ENCODE data around the gene SLC22A13.

GRCh38 chr3:38274864-38275649 lies 9.4 kb downstream of the SLC22A13 start:
- TF ChIP-seq, protein P1, sequence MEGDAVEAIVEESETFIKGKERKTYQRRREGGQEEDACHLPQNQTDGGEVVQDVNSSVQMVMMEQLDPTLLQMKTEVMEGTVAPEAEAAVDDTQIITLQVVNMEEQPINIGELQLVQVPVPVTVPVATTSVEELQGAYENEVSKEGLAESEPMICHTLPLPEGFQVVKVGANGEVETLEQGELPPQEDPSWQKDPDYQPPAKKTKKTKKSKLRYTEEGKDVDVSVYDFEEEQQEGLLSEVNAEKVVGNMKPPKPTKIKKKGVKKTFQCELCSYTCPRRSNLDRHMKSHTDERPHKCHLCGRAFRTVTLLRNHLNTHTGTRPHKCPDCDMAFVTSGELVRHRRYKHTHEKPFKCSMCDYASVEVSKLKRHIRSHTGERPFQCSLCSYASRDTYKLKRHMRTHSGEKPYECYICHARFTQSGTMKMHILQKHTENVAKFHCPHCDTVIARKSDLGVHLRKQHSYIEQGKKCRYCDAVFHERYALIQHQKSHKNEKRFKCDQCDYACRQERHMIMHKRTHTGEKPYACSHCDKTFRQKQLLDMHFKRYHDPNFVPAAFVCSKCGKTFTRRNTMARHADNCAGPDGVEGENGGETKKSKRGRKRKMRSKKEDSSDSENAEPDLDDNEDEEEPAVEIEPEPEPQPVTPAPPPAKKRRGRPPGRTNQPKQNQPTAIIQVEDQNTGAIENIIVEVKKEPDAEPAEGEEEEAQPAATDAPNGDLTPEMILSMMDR (IDR thresholded peaks at IDR 0.05) = no peak
- TF ChIP-seq POLR2A (IDR thresholded peaks at IDR 0.05) = no peak
